GM12801 (cell line): Measurements from ENCODE around the gene ASB6.

Experiments used
- CTCF ChIP-seq: IDR thresholded peaks from one replicate; pipeline ENCODE4 v1.5.1; 2011; ENCODE audit warnings: control low read depth; ENCODE audit not compliant: insufficient read length; ENCODE audit errors: extremely low read depth

Gene ASB6

GRCh38 chr9:129681924-129682323 is 40.0 kb upstream of the ASB6 start:
- TF ChIP-seq CTCF = no peak

GRCh38 chr9:129679537-129679936 is 37.6 kb upstream of the ASB6 start:
- no peak for TF ChIP-seq CTCF

- TF ChIP-seq CTCF = no peak
These were observed 36.9 kb upstream of the ASB6 start for GRCh38 chr9:129678844-129679243.

- no peak for TF ChIP-seq CTCF
These were observed 35.5 kb upstream of the ASB6 start for GRCh38 chr9:129677456-129677855.

- no peak for TF ChIP-seq CTCF
These were observed 35.0 kb upstream of the ASB6 start for GRCh38 chr9:129676975-129677374.

- TF ChIP-seq CTCF = no peak
These were observed 34.3 kb upstream of the ASB6 start for GRCh38 chr9:129676287-129676686.

- no peak for TF ChIP-seq CTCF
These were observed 33.7 kb upstream of the ASB6 start for GRCh38 chr9:129675620-129676019.

- TF ChIP-seq CTCF = no peak
These were observed 32.3 kb upstream of the ASB6 start for GRCh38 chr9:129674229-129674628.
